Mesothelial cell of epicardium (in vitro differentiated cells): Measurements from ENCODE around the gene GBX1. TPM values are rescaled to one million over a fixed set of nuclear protein-coding genes. Genes with fewer than 3 reads are reported as not detected.

ENCODE experiments used
- DNase-seq, 2 experiments: peaks; one replicate each; pipeline ENCODE4 v3.0.0; 2021; ENCODE audit warnings: low spot score in 2 of 2; ENCODE audit not compliant: unreplicated experiment in 2 of 2
- H3K27ac Mint-ChIP-seq: 2 replicates; pipeline ENCODE4 v1.8.0; 2021; ENCODE audit warnings: mixed read lengths
- H3K27me3 Mint-ChIP-seq: 2 replicates; pipeline ENCODE4 v1.8.0; 2021; ENCODE audit warnings: low read depth, mixed read lengths
- H3K36me3 Mint-ChIP-seq: 2 replicates; pipeline ENCODE4 v1.8.0; 2021; ENCODE audit warnings: mixed read lengths
- H3K4me1 Mint-ChIP-seq: 2 replicates; pipeline ENCODE4 v1.8.0; 2021; ENCODE audit warnings: mixed read lengths
- H3K4me3 Mint-ChIP-seq: 2 replicates; pipeline ENCODE4 v1.8.0; 2021; ENCODE audit warnings: mild to moderate bottlenecking, moderate library complexity, mixed read lengths
- H3K9me3 Mint-ChIP-seq: 2 replicates; pipeline ENCODE4 v1.8.0; 2021; ENCODE audit warnings: mixed read lengths
- CTCF ChIP-seq: fragments of 200-600 bp; sonication (generic); IDR thresholded peaks from one replicate; pipeline ENCODE4 v1.5.0; 2021; ENCODE audit warnings: antibody characterized with exemption; ENCODE audit not compliant: unreplicated experiment
- total RNA-seq: library from RNA; stranded (reverse); gene quantifications from 3 replicates; pipeline ENCODE4 v1.2.1, GENCODE V29; 2021

The GBX1 gene
- total RNA-seq, 1 donor from 2014 or later, result not detected

- peak overlapping the region; percentile 43 for H3K27ac Mint-ChIP-seq
- DNase-seq, result no peak
- TF ChIP-seq CTCF, result no peak
- H3K36me3 Mint-ChIP-seq, result peaks cover 30% of the 10 kb centered on the region
- no peaks in the 10 kb centered on the region for H3K9me3 Mint-ChIP-seq
- peaks cover 17% of the 10 kb centered on the region for H3K4me1 Mint-ChIP-seq
- H3K4me3 Mint-ChIP-seq, result peak overlapping the region; percentile 61
- peaks cover 2% of the 10 kb centered on the region for H3K27me3 Mint-ChIP-seq
These were observed 41.5 kb downstream of the GBX1 start for GRCh38 chr7:151125846-151126481.

GRCh38 chr7:151125470-151125845 lies 42.0 kb downstream of the GBX1 start:
- no peak for TF ChIP-seq CTCF
- Mint-ChIP-seq H3K36me3 (peaks cover 35% of the 10 kb centered on the region), H3K27me3 (peaks cover 2% of the 10 kb centered on the region), H3K4me1 (peaks cover 17% of the 10 kb centered on the region), H3K9me3 (no peaks in the 10 kb centered on the region), H3K4me3 (peak overlapping the region; percentile 61), H3K27ac (peak overlapping the region; percentile 43)
- peak in 1 of 2 experiments; percentile 61 for DNase-seq

GRCh38 chr7:151124899-151125399 lies 42.5 kb downstream of the GBX1 start:
- Mint-ChIP-seq H3K4me1 (peaks cover 17% of the 10 kb centered on the region), H3K9me3 (no peaks in the 10 kb centered on the region), H3K27me3 (peaks cover 2% of the 10 kb centered on the region), H3K27ac (no peak overlapping the region), H3K36me3 (peaks cover 34% of the 10 kb centered on the region), H3K4me3 (peak overlapping the region; percentile 61)
- no peak for TF ChIP-seq CTCF
- no peak for DNase-seq

DNA sequence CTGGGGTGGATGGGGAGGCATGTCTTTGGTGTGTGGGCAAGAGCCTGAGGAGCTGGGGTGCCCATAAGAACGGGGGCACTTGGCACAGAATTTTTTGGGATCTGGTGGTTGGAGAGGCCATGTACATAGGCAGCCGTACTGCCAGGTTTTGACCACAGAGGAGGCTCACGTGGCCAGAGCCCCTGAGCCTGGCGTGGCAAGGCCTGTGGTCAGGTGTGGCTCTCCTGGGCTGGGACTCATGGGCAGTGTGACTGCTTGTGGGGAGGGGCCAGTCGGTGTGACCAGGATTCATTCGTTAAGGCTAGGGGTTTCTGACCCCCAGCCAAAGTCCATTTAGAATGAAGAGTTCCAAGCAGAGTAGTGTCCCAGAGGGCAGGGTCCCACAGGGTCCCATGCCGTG lies 43.0 kb downstream of the GBX1 start:
- Mint-ChIP-seq H3K27ac (no peak overlapping the region), H3K27me3 (peaks cover 2% of the 10 kb centered on the region), H3K9me3 (no peaks in the 10 kb centered on the region), H3K36me3 (peaks cover 33% of the 10 kb centered on the region), H3K4me3 (no peak overlapping the region), H3K4me1 (peaks cover 17% of the 10 kb centered on the region)
- no peak for TF ChIP-seq CTCF
- no peak for DNase-seq

DNA sequence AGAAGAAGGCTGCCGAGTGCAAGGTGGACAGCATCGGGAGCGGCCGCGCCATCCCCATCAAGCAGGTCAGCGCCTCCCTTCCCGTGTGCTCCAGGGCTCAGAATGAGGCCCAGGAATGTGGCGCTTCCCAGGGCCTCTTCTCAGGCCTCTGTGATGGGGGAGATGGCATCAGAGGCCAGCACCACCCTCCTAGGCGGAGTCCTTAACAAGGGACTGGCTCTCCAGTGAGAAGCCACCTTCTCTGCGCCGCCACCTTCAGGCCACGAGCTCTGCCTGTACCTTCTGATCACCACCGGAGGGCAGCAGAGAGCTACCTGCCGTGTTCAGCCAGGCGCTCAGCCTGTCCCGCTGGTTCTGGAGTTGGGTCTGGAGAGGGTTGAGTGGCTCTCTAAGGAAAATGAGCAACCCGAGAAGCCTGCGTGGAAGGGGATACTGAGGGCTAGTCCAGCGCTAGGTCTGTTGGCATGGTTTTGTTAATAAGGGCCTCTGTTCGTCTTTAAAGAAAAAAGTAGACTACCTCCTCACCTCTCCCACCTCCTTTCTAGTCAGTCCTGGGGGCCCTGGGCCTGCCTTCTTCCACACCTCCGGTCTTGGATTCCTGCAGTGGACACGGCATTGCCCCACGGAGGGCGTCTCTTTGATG lies 43.6 kb downstream of the GBX1 start:
- TF ChIP-seq CTCF, result peak; percentile 89
- Mint-ChIP-seq H3K36me3 (peaks cover 36% of the 10 kb centered on the region), H3K9me3 (no peaks in the 10 kb centered on the region), H3K4me1 (peaks cover 17% of the 10 kb centered on the region), H3K4me3 (peak overlapping the region; percentile 24), H3K27ac (peak overlapping the region; percentile 50), H3K27me3 (peaks cover 2% of the 10 kb centered on the region)
- DNase-seq, result peak; percentile 79 to 90
